ENCODE data around the gene ZRANB1. TPM values are rescaled to one million over a fixed set of nuclear protein-coding genes. Genes with fewer than 3 reads are reported as not detected.

ZRANB1 gene
- polyA plus RNA-seq, 1 of the 3 experiments (the other 2 are of a cell fraction): 6.2 TPM

DNA sequence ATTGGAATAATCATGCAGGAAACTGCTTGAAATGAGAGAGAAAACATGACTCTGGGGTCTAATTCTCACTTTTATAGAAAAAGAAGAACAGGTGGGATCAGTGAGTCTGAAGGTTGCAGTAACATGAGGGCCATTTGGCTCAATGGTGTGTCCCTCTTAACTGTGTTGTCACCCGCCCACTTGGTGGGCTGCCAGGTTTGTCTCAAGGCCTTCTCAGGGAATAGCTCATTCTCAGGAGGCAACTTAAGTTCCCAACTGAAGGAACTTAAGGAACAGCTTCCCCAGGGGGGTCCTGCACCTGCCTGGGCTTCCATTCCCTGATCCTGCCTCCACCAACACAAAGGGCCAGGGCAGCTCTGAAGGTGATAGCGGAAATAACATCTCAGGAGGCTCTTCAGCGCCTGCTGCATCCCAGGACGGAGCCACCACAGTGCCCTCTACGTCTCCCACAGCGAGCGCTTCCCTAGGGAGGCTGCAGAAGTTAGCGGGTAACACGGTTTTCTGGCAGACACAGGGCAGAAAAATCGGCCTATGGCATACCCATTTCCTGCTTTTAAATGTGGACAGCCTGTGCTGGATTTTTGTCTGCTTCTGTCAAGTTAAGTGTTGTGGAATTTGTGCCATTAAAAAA, 88.8 kb downstream of the ZRANB1 start:
- Histone ChIP-seq H4K20me1 (ENCODE audit: insufficient read depth) (peaks cover 70% of the 10 kb centered on the region), H3K27me3 (ENCODE audit: insufficient read depth) (no peaks in the 10 kb centered on the region), H3K79me2 (ENCODE audit: insufficient read depth) (peaks cover 83% of the 10 kb centered on the region), H3K4me1 (ENCODE audit: control insufficient read depth in 1 of 2, insufficient read depth in 2 of 2, low read depth in 1 of 2, low read length in 1 of 2) (peaks cover 20 to 81% of the 10 kb centered on the region in 2 experiments), H3K9me2 (no peaks in the 10 kb centered on the region), H3K4me3 (ENCODE audit: low read depth in 2 of 2, low read length in 1 of 2) (no peak overlapping the region), H3F3A (replicated peaks; ENCODE audit: insufficient read depth) (peaks cover 13% of the 10 kb centered on the region), H3K9me3 (no peaks in the 10 kb centered on the region), H3K27ac (ENCODE audit: low read depth in 2 of 2, low read length in 1 of 2) (no peak overlapping the region; a peak in 1 of 4 replicates), H2AFZ (ENCODE audit: low read depth) (no peak overlapping the region), H3K9ac (no peak overlapping the region), H3K4me2 (no peak overlapping the region), H3K36me3 (replicated peaks in 1 of 2; ENCODE audit: control insufficient read depth in 1 of 2, insufficient read depth in 2 of 2, low read length in 1 of 2) (peaks cover 0 to 20% of the 10 kb centered on the region in 2 experiments)
- WGBS (ENCODE audit: low lambda C conversion rate): 82% methylated on average over 8 of the region's 10 CpGs
- no peak for DNase-seq
- TF ChIP-seq TEAD4 (IDR thresholded peaks at IDR 0.05; ENCODE audit: borderline replicate concordance, insufficient read depth): no peak
- no peak for TF ChIP-seq FOSL2 (IDR thresholded peaks at IDR 0.05; ENCODE audit: borderline replicate concordance, low read depth)
- no peak for TF ChIP-seq CHD2 (IDR thresholded peaks at IDR 0.05; ENCODE audit: low read length, partially characterized antibody)
- TF ChIP-seq NFIC (IDR thresholded peaks at IDR 0.05; ENCODE audit: borderline replicate concordance): no peak
- no peak for TF ChIP-seq SIN3A (IDR thresholded peaks at IDR 0.05; ENCODE audit: borderline replicate concordance, low read depth, low read length)
- TF ChIP-seq EP300 (IDR thresholded peaks at IDR 0.05; ENCODE audit: borderline replicate concordance in 1 of 2, low read depth in 1 of 2, low read length in 1 of 2): no peak
- CTCF ChIA-PET: interaction anchor here (1.9 to 3.6 kb wide), 3 partner anchors 17 to 38 kb away, joined by 6 to 16 read pairs (median 14); no protein-coding TSS in a partner anchor
- POLR2A ChIA-PET: no interaction called here

DNA sequence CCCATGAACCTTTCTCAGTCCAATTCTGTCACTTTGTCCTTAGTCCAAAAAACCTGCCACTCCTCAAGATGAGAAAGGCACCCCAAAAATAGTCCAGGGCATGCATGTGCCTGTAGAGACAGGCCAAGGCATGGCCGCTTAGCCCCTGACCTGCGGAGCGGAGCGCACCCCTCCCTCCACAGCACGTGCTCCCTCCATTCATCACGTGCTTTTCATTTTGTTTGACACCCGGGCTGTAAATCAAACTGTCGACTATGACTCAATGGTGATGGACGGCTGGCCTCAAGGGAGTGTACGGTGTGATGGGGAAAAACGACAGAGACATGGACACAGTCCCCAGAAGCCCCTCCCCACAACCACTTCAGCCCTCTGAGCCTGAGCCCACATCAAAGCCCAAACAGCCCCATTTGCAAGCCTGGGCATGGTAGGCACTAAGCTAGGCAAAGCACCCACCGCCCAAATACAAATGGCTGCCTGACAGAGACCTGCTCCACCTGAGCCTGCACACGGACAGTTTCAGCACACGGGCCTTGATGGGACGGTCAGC, 90.6 kb downstream of the ZRANB1 start:
- H3K27me3 ChIP-seq (ENCODE audit: insufficient read depth): no peaks in the 10 kb centered on the region
- H3K27ac ChIP-seq (ENCODE audit: low read depth in 2 of 2, low read length in 1 of 2): no peak overlapping the region; a peak in 1 of 4 replicates
- peaks cover 65% of the 10 kb centered on the region for H4K20me1 ChIP-seq (ENCODE audit: insufficient read depth)
- peaks cover 20% of the 10 kb centered on the region for H3F3A ChIP-seq (replicated peaks; ENCODE audit: insufficient read depth)
- no peak overlapping the region for H3K4me2 ChIP-seq
- H2AFZ ChIP-seq (ENCODE audit: low read depth): no peak overlapping the region
- TF ChIP-seq, protein P1, sequence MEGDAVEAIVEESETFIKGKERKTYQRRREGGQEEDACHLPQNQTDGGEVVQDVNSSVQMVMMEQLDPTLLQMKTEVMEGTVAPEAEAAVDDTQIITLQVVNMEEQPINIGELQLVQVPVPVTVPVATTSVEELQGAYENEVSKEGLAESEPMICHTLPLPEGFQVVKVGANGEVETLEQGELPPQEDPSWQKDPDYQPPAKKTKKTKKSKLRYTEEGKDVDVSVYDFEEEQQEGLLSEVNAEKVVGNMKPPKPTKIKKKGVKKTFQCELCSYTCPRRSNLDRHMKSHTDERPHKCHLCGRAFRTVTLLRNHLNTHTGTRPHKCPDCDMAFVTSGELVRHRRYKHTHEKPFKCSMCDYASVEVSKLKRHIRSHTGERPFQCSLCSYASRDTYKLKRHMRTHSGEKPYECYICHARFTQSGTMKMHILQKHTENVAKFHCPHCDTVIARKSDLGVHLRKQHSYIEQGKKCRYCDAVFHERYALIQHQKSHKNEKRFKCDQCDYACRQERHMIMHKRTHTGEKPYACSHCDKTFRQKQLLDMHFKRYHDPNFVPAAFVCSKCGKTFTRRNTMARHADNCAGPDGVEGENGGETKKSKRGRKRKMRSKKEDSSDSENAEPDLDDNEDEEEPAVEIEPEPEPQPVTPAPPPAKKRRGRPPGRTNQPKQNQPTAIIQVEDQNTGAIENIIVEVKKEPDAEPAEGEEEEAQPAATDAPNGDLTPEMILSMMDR (IDR thresholded peaks at IDR 0.05): no peak
- TF ChIP-seq FOSL2 (IDR thresholded peaks at IDR 0.05; ENCODE audit: borderline replicate concordance, low read depth): no peak
- no peak for TF ChIP-seq RAD21 (IDR thresholded peaks at IDR 0.05; ENCODE audit: low read length)
- no peak for TF ChIP-seq TCF12 (IDR thresholded peaks at IDR 0.05)
- TF ChIP-seq RFX5 (IDR thresholded peaks at IDR 0.05; ENCODE audit: low read length): no peak
- TF ChIP-seq FOXM1 (IDR thresholded peaks at IDR 0.05; ENCODE audit: low read depth): no peak
- TF ChIP-seq MEF2A (IDR thresholded peaks at IDR 0.05; ENCODE audit: borderline replicate concordance, low read depth): no peak
- TF ChIP-seq TAF1 (IDR thresholded peaks at IDR 0.05; ENCODE audit: borderline replicate concordance, low read depth, low read length): no peak
- TF ChIP-seq YY1 (IDR thresholded peaks at IDR 0.05; ENCODE audit: low read depth): no peak
- TF ChIP-seq, protein P2, sequence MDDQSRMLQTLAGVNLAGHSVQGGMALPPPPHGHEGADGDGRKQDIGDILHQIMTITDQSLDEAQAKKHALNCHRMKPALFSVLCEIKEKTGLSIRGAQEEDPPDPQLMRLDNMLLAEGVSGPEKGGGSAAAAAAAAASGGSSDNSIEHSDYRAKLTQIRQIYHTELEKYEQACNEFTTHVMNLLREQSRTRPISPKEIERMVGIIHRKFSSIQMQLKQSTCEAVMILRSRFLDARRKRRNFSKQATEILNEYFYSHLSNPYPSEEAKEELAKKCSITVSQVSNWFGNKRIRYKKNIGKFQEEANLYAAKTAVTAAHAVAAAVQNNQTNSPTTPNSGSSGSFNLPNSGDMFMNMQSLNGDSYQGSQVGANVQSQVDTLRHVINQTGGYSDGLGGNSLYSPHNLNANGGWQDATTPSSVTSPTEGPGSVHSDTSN (IDR thresholded peaks at IDR 0.05): no peak
- no peak for TF ChIP-seq TEAD4 (IDR thresholded peaks at IDR 0.05; ENCODE audit: borderline replicate concordance, insufficient read depth)
- TF ChIP-seq CHD2 (IDR thresholded peaks at IDR 0.05; ENCODE audit: low read length, partially characterized antibody): no peak
- TF ChIP-seq EP300 (IDR thresholded peaks at IDR 0.05; ENCODE audit: borderline replicate concordance in 1 of 2, low read depth in 1 of 2, low read length in 1 of 2): no peak
- TF ChIP-seq RXRA (IDR thresholded peaks at IDR 0.05; ENCODE audit: borderline replicate concordance, low read depth): no peak
- TF ChIP-seq, protein P3, sequence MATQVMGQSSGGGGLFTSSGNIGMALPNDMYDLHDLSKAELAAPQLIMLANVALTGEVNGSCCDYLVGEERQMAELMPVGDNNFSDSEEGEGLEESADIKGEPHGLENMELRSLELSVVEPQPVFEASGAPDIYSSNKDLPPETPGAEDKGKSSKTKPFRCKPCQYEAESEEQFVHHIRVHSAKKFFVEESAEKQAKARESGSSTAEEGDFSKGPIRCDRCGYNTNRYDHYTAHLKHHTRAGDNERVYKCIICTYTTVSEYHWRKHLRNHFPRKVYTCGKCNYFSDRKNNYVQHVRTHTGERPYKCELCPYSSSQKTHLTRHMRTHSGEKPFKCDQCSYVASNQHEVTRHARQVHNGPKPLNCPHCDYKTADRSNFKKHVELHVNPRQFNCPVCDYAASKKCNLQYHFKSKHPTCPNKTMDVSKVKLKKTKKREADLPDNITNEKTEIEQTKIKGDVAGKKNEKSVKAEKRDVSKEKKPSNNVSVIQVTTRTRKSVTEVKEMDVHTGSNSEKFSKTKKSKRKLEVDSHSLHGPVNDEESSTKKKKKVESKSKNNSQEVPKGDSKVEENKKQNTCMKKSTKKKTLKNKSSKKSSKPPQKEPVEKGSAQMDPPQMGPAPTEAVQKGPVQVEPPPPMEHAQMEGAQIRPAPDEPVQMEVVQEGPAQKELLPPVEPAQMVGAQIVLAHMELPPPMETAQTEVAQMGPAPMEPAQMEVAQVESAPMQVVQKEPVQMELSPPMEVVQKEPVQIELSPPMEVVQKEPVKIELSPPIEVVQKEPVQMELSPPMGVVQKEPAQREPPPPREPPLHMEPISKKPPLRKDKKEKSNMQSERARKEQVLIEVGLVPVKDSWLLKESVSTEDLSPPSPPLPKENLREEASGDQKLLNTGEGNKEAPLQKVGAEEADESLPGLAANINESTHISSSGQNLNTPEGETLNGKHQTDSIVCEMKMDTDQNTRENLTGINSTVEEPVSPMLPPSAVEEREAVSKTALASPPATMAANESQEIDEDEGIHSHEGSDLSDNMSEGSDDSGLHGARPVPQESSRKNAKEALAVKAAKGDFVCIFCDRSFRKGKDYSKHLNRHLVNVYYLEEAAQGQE (IDR thresholded peaks at IDR 0.05; ENCODE audit: low read depth, low read length): no peak
- TF ChIP-seq NFIC (IDR thresholded peaks at IDR 0.05; ENCODE audit: borderline replicate concordance): no peak
- TF ChIP-seq, protein P4, sequence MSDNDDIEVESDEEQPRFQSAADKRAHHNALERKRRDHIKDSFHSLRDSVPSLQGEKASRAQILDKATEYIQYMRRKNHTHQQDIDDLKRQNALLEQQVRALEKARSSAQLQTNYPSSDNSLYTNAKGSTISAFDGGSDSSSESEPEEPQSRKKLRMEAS (IDR thresholded peaks at IDR 0.05; ENCODE audit: low read depth): no peak
- no peak for TF ChIP-seq GATA2 (CRISPR knock-in tag; IDR thresholded peaks at IDR 0.05)
- peaks cover 39 to 80% of the 10 kb centered on the region in 2 experiments for H3K4me1 ChIP-seq (ENCODE audit: control insufficient read depth in 1 of 2, insufficient read depth in 2 of 2, low read depth in 1 of 2, low read length in 1 of 2)
- ChIA-PET CTCF (interaction anchor here (1.5 to 7.9 kb wide), 3 partner anchors 15 to 29 kb away, joined by 5 to 70 read pairs (median 14); no protein-coding TSS in a partner anchor), POLR2A (no interaction called here)
- H3K9ac ChIP-seq: no peak overlapping the region
- H3K9me2 ChIP-seq: no peaks in the 10 kb centered on the region
- H3K4me3 ChIP-seq (ENCODE audit: low read depth in 2 of 2, low read length in 1 of 2): no peak overlapping the region
- no peak for DNase-seq
- H3K79me2 ChIP-seq (ENCODE audit: insufficient read depth): peaks cover 89% of the 10 kb centered on the region
- peaks cover 0 to 16% of the 10 kb centered on the region in 2 experiments for H3K36me3 ChIP-seq (replicated peaks in 1 of 2; ENCODE audit: control insufficient read depth in 1 of 2, insufficient read depth in 2 of 2, low read length in 1 of 2)
- WGBS (ENCODE audit: low lambda C conversion rate): 90% methylated on average over 14 of the region's 15 CpGs
- H3K9me3 ChIP-seq: no peaks in the 10 kb centered on the region

All from SK-N-SH (cell line).